ENCODE results near the gene S100A6. TPM values are rescaled to one million over a fixed set of nuclear protein-coding genes. Genes with fewer than 3 reads are reported as not detected.

S100A6 gene
- total RNA-seq, 2 donors from 2014 or later, result 3.7 to 7.5 TPM

- H3K9me3 ChIP-seq (ENCODE audit: control insufficient read depth, low read length), result no peaks in the 10 kb centered on the region
- WGBS, 2 experiments (ENCODE audit: insufficient coverage in 1 of 2, insufficient read length in 1 of 2), result 76 to 81% methylated on average over 4 to 14 of the region's 14 CpGs
- H3K4me3 ChIP-seq (ENCODE audit: low read length), result no peak overlapping the region
- H3K27ac ChIP-seq (ENCODE audit: low read depth, low read length), result no peak overlapping the region
- H3K27me3 ChIP-seq (ENCODE audit: control insufficient read depth, insufficient read depth, low read length, poor library complexity, severe bottlenecking), result no peaks in the 10 kb centered on the region
- Mint-ChIP-seq H3K27ac (no peak overlapping the region), H3K36me3 (ENCODE audit: low read depth) (no peaks in the 10 kb centered on the region), H3K9me3 (no peaks in the 10 kb centered on the region), H3K4me1 (peaks cover 18% of the 10 kb centered on the region), H3K27me3 (ENCODE audit: insufficient read depth) (peaks cover 5% of the 10 kb centered on the region), H3K4me3 (no peak overlapping the region)
- H3K36me3 ChIP-seq (ENCODE audit: control insufficient read depth, insufficient read depth, low read length), result no peaks in the 10 kb centered on the region
- no peak overlapping the region for H3K9ac ChIP-seq (ENCODE audit: extremely low read depth, low read length, poor library complexity, severe bottlenecking)
- no peak for DNase-seq
- H3K4me1 ChIP-seq (ENCODE audit: control insufficient read depth, insufficient read depth, low read length), result peaks cover 12% of the 10 kb centered on the region
- peak; percentile 56 for TF ChIP-seq CTCF (conservative IDR thresholded peaks at IDR 0.05)
Observed at GRCh38 chr1:153546796-153547559, 11.2 kb upstream of the S100A6 start.

- no peak overlapping the region for H3K4me3 ChIP-seq (ENCODE audit: low read length)
- WGBS, 2 experiments (ENCODE audit: insufficient coverage in 1 of 2, insufficient read length in 1 of 2), result 91 to 94% methylated on average over 4 to 8 of the region's 8 CpGs
- H3K4me1 Mint-ChIP-seq, result peaks cover 18% of the 10 kb centered on the region
- no peak overlapping the region for H3K9ac ChIP-seq (ENCODE audit: extremely low read depth, low read length, poor library complexity, severe bottlenecking)
- no peaks in the 10 kb centered on the region for H3K27me3 ChIP-seq (ENCODE audit: control insufficient read depth, insufficient read depth, low read length, poor library complexity, severe bottlenecking)
- H3K27ac Mint-ChIP-seq, result no peak overlapping the region
- no peak for TF ChIP-seq CTCF (conservative IDR thresholded peaks at IDR 0.05)
- H3K36me3 ChIP-seq (ENCODE audit: control insufficient read depth, insufficient read depth, low read length), result no peaks in the 10 kb centered on the region
- H3K9me3 ChIP-seq (ENCODE audit: control insufficient read depth, low read length), result no peaks in the 10 kb centered on the region
- H3K4me3 Mint-ChIP-seq, result no peak overlapping the region
- no peak for DNase-seq
- H3K27ac ChIP-seq (ENCODE audit: low read depth, low read length), result no peak overlapping the region
- no peaks in the 10 kb centered on the region for H3K9me3 Mint-ChIP-seq
- H3K36me3 Mint-ChIP-seq (ENCODE audit: low read depth), result no peaks in the 10 kb centered on the region
- H3K27me3 Mint-ChIP-seq (ENCODE audit: insufficient read depth), result peaks cover 5% of the 10 kb centered on the region
- peaks cover 12% of the 10 kb centered on the region for H3K4me1 ChIP-seq (ENCODE audit: control insufficient read depth, insufficient read depth, low read length)
Observed at GRCh38 chr1:153546371-153546770, 10.6 kb upstream of the S100A6 start.

- Histone ChIP-seq H3K27ac (ENCODE audit: low read depth, low read length) (peak within 1 kb of the TSS; percentile 59), H3K4me3 (ENCODE audit: low read length) (no peak within 1 kb of the TSS), H3K36me3 (ENCODE audit: control insufficient read depth, insufficient read depth, low read length) (no peaks in the 10 kb centered on the region), H3K9me3 (ENCODE audit: control insufficient read depth, low read length) (no peaks in the 10 kb centered on the region), H3K4me1 (ENCODE audit: control insufficient read depth, insufficient read depth, low read length) (peaks cover 12% of the 10 kb centered on the region), H3K27me3 (ENCODE audit: control insufficient read depth, insufficient read depth, low read length, poor library complexity, severe bottlenecking) (no peaks in the 10 kb centered on the region), H3K9ac (ENCODE audit: extremely low read depth, low read length, poor library complexity, severe bottlenecking) (peak within 1 kb of the TSS; percentile 30)
- 72 to 74% methylated on average over 16 to 18 of the region's 19 CpGs for WGBS, 2 experiments (ENCODE audit: insufficient coverage in 1 of 2, insufficient read length in 1 of 2)
- Mint-ChIP-seq H3K27ac (peak within 1 kb of the TSS; percentile 91), H3K4me1 (peaks cover 18% of the 10 kb centered on the region), H3K9me3 (no peaks in the 10 kb centered on the region), H3K36me3 (ENCODE audit: low read depth) (no peaks in the 10 kb centered on the region), H3K27me3 (ENCODE audit: insufficient read depth) (peaks cover 4% of the 10 kb centered on the region), H3K4me3 (peak within 1 kb of the TSS; percentile 34)
- DNase-seq, result peak; percentile 98
- TF ChIP-seq CTCF (conservative IDR thresholded peaks at IDR 0.05), result no peak
Observed at GRCh38 chr1:153545067-153546055, 9.6 kb upstream of the S100A6 start, which contains the start of gene S100A4. TSS of gene S100A4 (minus strand) at chr1:153545806. CDS start at chr1:153544794, 1,012 bp downstream.

Measured in endodermal cell (in vitro differentiated cells).